Astrocyte of the spinal cord (primary cell): ENCODE data around the gene TAF12.
"Not testable (repeated sequence)": the region's sequence is repeated elsewhere in the genome, so short reads cannot be mapped to it uniquely, and the experiment has no call there.

Source experiments
- DNase-seq: peaks from one replicate; pipeline ENCODE4 v3.0.0; 2011; ENCODE audit warnings: low read depth, low spot score
- H3K4me3 ChIP-seq: 2 replicates; pipeline ENCODE4 v1.5.1; 2011; ENCODE audit warnings: low read depth, mild to moderate bottlenecking, low read length, moderate library complexity
- in situ Hi-C: cut with HindIII; loops from 2 replicates; pipeline ENCODE4 v1.10.0; 2017; ENCODE audit warnings: low sequenced_read_pairs
- TF ChIP-seq, protein P1 (sequence below): IDR thresholded peaks from 2 replicates; pipeline ENCODE4 v1.5.1; 2012; ENCODE audit warnings: low read depth, mild to moderate bottlenecking, low read length, inconsistent platforms

Gene TAF12, protein sequence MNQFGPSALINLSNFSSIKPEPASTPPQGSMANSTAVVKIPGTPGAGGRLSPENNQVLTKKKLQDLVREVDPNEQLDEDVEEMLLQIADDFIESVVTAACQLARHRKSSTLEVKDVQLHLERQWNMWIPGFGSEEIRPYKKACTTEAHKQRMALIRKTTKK

GRCh38 chr1:28642847-28643635 is at the start of gene TAF12:
Gene TAF12 (minus strand): TSS chr1:28643067. CDS start chr1:28622081, 20,986 bp downstream.
- peak; percentile 97 for DNase-seq
- TF ChIP-seq, protein P1, sequence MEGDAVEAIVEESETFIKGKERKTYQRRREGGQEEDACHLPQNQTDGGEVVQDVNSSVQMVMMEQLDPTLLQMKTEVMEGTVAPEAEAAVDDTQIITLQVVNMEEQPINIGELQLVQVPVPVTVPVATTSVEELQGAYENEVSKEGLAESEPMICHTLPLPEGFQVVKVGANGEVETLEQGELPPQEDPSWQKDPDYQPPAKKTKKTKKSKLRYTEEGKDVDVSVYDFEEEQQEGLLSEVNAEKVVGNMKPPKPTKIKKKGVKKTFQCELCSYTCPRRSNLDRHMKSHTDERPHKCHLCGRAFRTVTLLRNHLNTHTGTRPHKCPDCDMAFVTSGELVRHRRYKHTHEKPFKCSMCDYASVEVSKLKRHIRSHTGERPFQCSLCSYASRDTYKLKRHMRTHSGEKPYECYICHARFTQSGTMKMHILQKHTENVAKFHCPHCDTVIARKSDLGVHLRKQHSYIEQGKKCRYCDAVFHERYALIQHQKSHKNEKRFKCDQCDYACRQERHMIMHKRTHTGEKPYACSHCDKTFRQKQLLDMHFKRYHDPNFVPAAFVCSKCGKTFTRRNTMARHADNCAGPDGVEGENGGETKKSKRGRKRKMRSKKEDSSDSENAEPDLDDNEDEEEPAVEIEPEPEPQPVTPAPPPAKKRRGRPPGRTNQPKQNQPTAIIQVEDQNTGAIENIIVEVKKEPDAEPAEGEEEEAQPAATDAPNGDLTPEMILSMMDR, result peak; percentile 25
- in situ Hi-C loops, result no loop called here

GRCh38 chr1:28691627-28692026 is 48.8 kb upstream of the TAF12 start:
- H3K4me3 ChIP-seq, DNase-seq, in situ Hi-C loops: not testable (repeated sequence)

More at GRCh38 chr1:28642847-28643635, at the start of gene TAF12:
- H3K4me3 ChIP-seq, result peak within 1 kb of the TSS; percentile 98

- no peak overlapping the region for H3K4me3 ChIP-seq
- DNase-seq, result no peak
- in situ Hi-C loops, result no loop called here
- TF ChIP-seq, protein P1, result no peak
These were observed 42.1 kb upstream of the TAF12 start for GRCh38 chr1:28684937-28685336.

DNA sequence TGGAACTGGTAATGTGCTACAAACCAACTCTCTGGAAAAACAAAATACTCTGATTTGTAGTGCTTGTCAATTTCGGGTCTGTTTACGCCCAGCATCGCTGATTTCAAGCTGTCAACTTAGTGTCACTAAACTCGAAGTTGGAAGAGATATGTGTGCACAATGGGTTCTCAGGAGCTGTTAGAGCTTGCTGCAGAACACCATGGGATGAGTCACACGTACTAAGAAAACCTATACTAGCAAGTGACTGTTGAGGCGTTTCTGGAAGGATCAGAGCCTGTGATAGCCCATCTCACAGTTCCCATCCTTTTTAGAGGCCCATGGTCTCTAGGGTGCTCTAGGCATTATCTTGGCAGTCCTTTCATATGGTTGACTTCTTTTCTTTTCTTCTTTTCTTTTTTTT is 40.0 kb upstream of the TAF12 start:
- in situ Hi-C loops, result no loop called here
- no peak overlapping the region for H3K4me3 ChIP-seq
- DNase-seq, result no peak
- TF ChIP-seq, protein P1, result no peak

- TF ChIP-seq, protein P1, result no peak
- in situ Hi-C loops, result no loop called here
- DNase-seq, result no peak
These were observed 37.3 kb upstream of the TAF12 start for GRCh38 chr1:28680151-28680550.

GRCh38 chr1:28675924-28676257 is 33.0 kb upstream of the TAF12 start:
- no peak for DNase-seq
- in situ Hi-C loops, result no loop called here
- TF ChIP-seq, protein P1, result no peak
- H3K4me3 ChIP-seq, result no peak overlapping the region

More at GRCh38 chr1:28680151-28680550, 37.3 kb upstream of the TAF12 start:
- no peak overlapping the region for H3K4me3 ChIP-seq

DNA sequence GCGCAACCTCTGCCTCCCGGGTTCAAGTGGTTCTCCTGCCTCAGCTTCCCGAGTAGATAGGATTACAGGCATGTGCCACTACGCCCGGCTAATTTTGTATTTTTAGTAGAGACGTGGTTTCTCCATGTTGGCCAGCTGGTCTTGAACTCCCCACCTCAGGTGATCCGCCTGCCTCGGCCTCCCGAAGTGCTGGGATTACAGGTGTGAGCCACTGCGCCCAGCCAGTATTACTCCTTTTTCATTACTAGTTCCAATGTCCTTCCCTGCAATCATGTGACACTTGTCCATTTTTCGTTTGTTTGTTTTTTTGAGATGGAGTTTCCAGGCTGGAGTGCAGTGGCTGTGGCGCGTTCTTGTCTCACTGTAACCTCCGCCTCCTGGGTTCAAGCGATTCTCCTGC is 30.1 kb upstream of the TAF12 start:
- H3K4me3 ChIP-seq, in situ Hi-C loops, DNase-seq: not testable (repeated sequence)
